NCI-H187 (cell line): ENCODE results near the gene STAMBP.
"Not testable (repeated sequence)": the region's sequence is repeated elsewhere in the genome, so short reads cannot be mapped to it uniquely, and the experiment has no call there.

ENCODE experiments used
- DNase-seq, 2 experiments: peaks; one replicate each; lab custom pipeline; 2025; lab: John Stamatoyannopoulos, UW

STAMBP gene

GRCh38 chr2:73828818-73829570 lies at the start of gene STAMBP:
STAMBP (plus strand) TSS chr2:73828961; CDS start chr2:73830857, 1,896 bp downstream.
- peak; percentile 56 to 78 for DNase-seq

GRCh38 chr2:73779467-73780236 lies 49.1 kb upstream of the STAMBP start, which contains the start of gene DUSP11:
DUSP11 (minus strand) TSS chr2:73780103; CDS start chr2:73779974, 129 bp downstream.
- DNase-seq = peak; percentile 72 to 85

GRCh38 chr2:73780237-73780582 lies 48.6 kb upstream of the STAMBP start:
- DNase-seq = no peak

GRCh38 chr2:73783402-73783801 lies 45.4 kb upstream of the STAMBP start:
- DNase-seq = not testable (repeated sequence)

- not testable (repeated sequence) for DNase-seq
Measured at GRCh38 chr2:73783883-73784282, 44.9 kb upstream of the STAMBP start, which contains the start of gene C2orf78. C2orf78 (plus strand) TSS chr2:73784183; CDS start chr2:73784310, 127 bp downstream.

GRCh38 chr2:73811878-73812277 lies 16.9 kb upstream of the STAMBP start:
- DNase-seq = no peak

GRCh38 chr2:73812635-73813034 lies 16.1 kb upstream of the STAMBP start:
- no peak for DNase-seq

- no peak for DNase-seq
Measured at GRCh38 chr2:73818296-73818695, 10.5 kb upstream of the STAMBP start.

GRCh38 chr2:73821227-73821626 lies 7.5 kb upstream of the STAMBP start:
- DNase-seq = no peak

GRCh38 chr2:73821669-73822068 lies 7.1 kb upstream of the STAMBP start:
- DNase-seq = no peak

- DNase-seq = no peak
Measured at GRCh38 chr2:73822276-73822675, 6.5 kb upstream of the STAMBP start.

- no peak for DNase-seq
Measured at GRCh38 chr2:73822991-73823390, 5.8 kb upstream of the STAMBP start.

- DNase-seq = no peak
Measured at GRCh38 chr2:73823416-73823815, 5.3 kb upstream of the STAMBP start.

- peak in 1 of 2 experiments; percentile 17 for DNase-seq
Measured at GRCh38 chr2:73823916-73824523, 4.7 kb upstream of the STAMBP start.

GRCh38 chr2:73825408-73825807 lies 3.4 kb upstream of the STAMBP start:
- no peak for DNase-seq

- no peak for DNase-seq
Measured at GRCh38 chr2:73827018-73827417, 1.7 kb upstream of the STAMBP start.

- no peak for DNase-seq
Measured at GRCh38 chr2:73827660-73828388, 937 bp upstream of the STAMBP start.

GRCh38 chr2:73828389-73828817 lies 358 bp upstream of the STAMBP start:
- no peak for DNase-seq

- no peak for DNase-seq
Measured at GRCh38 chr2:73830871-73831401, 2.2 kb downstream of the STAMBP start.

GRCh38 chr2:73832930-73833329 lies 4.2 kb downstream of the STAMBP start:
- DNase-seq = no peak

GRCh38 chr2:73836141-73836943 lies 7.6 kb downstream of the STAMBP start:
- DNase-seq = no peak
